Inflammatory macrophage treated with lipopolysaccharide for 4 hours (primary cell): ENCODE data around the gene PPM1B.
"Not testable (repeated sequence)": the region's sequence is repeated elsewhere in the genome, so short reads cannot be mapped to it uniquely, and the experiment has no call there.

Experiments used
- DNase-seq: peaks from one replicate; pipeline ENCODE4 v3.0.0-alpha.2; 2020

The PPM1B gene

GRCh38 chr2:44203542-44203941 is 34.9 kb downstream of the PPM1B start:
- no peak for DNase-seq

- no peak for DNase-seq
Measured at GRCh38 chr2:44205169-44205568, 36.5 kb downstream of the PPM1B start.

- DNase-seq = no peak
Measured at GRCh38 chr2:44207102-44207501, 38.4 kb downstream of the PPM1B start.

GRCh38 chr2:44207648-44208047 is 39.0 kb downstream of the PPM1B start:
- DNase-seq = not testable (repeated sequence)

GRCh38 chr2:44210362-44210761 is 41.7 kb downstream of the PPM1B start:
- no peak for DNase-seq

GRCh38 chr2:44211183-44211582 is 42.5 kb downstream of the PPM1B start:
- no peak for DNase-seq

- DNase-seq = no peak
Measured at GRCh38 chr2:44212302-44212701, 43.6 kb downstream of the PPM1B start.

GRCh38 chr2:44215827-44216226 is 47.2 kb downstream of the PPM1B start:
- no peak for DNase-seq

- no peak for DNase-seq
Measured at GRCh38 chr2:44218771-44219170, 50.1 kb downstream of the PPM1B start.

- no peak for DNase-seq
Measured at GRCh38 chr2:44226753-44227152, 58.1 kb downstream of the PPM1B start.

GRCh38 chr2:44230378-44230777 is 61.7 kb downstream of the PPM1B start:
- DNase-seq = no peak

- DNase-seq = no peak
Measured at GRCh38 chr2:44233450-44234128, 64.9 kb downstream of the PPM1B start.

GRCh38 chr2:44237221-44237620 is 68.5 kb downstream of the PPM1B start:
- no peak for DNase-seq

- DNase-seq = peak; percentile 65
Measured at GRCh38 chr2:44242904-44243303, 74.2 kb downstream of the PPM1B start.

- DNase-seq = peak; percentile 69
Measured at GRCh38 chr2:44244135-44244871, 75.6 kb downstream of the PPM1B start.

- peak; percentile 8 for DNase-seq
Measured at GRCh38 chr2:44245083-44245861, 76.6 kb downstream of the PPM1B start.

GRCh38 chr2:44246436-44246835 is 77.8 kb downstream of the PPM1B start:
- no peak for DNase-seq

- DNase-seq = no peak
Measured at GRCh38 chr2:44246840-44247369, 78.2 kb downstream of the PPM1B start.

- DNase-seq = no peak
Measured at GRCh38 chr2:44247924-44248323, 79.2 kb downstream of the PPM1B start.

- DNase-seq = not testable (repeated sequence)
Measured at GRCh38 chr2:44249269-44249668, 80.6 kb downstream of the PPM1B start.

GRCh38 chr2:44250376-44250775 is 81.7 kb downstream of the PPM1B start:
- DNase-seq = peak; percentile 41

- no peak for DNase-seq
Measured at GRCh38 chr2:44254023-44254422, 85.3 kb downstream of the PPM1B start.

GRCh38 chr2:44255704-44256103 is 87.0 kb downstream of the PPM1B start:
- not testable (repeated sequence) for DNase-seq
